Keratinocyte (primary cell): ENCODE data around the gene TIMM50. TPM values are rescaled to one million over a fixed set of nuclear protein-coding genes. Genes with fewer than 3 reads are reported as not detected.

Experiments used
- DNase-seq: peaks from one replicate; pipeline ENCODE4 v3.0.0-alpha.2; 2011; ENCODE audit warnings: low read depth, missing footprints, low spot score
- FAIRE-seq: peaks from 2 replicates; lab custom pipeline; 2011; peaks lifted over from hg19 to GRCh38; lab: Jason Lieb, UNC
- H2AFZ ChIP-seq: 2 replicates; pipeline ENCODE4 v1.6.0; 2012; ENCODE audit warnings: low read length, control low read depth, inconsistent platforms; ENCODE audit not compliant: control insufficient read depth
- H3K27ac ChIP-seq: 2 replicates; pipeline ENCODE4 v1.5.1; 2011; ENCODE audit warnings: low read length; ENCODE audit not compliant: control insufficient read depth, insufficient read depth
- H3K27me3 ChIP-seq: 3 replicates; pipeline ENCODE4 v1.6.0; 2011; ENCODE audit warnings: low read length; ENCODE audit not compliant: control insufficient read depth, insufficient read depth; ENCODE audit errors: extremely low read depth
- H3K36me3 ChIP-seq, 2 experiments: 2 replicates in 1 of 2; 3 replicates in 1 of 2; pipeline ENCODE4 v1.5.1; 2011; ENCODE audit warnings: low read length in 2 of 2, mild to moderate bottlenecking in 1 of 2; ENCODE audit not compliant: control insufficient read depth in 2 of 2, insufficient read depth in 2 of 2; ENCODE audit errors: extremely low read depth in 1 of 2
- H3K4me1 ChIP-seq: 3 replicates; pipeline ENCODE4 v1.5.1; 2011; ENCODE audit warnings: low read length; ENCODE audit not compliant: control insufficient read depth, insufficient read depth; ENCODE audit errors: extremely low read depth
- H3K4me2 ChIP-seq: 3 replicates; pipeline ENCODE4 v1.6.0; 2011; ENCODE audit warnings: low read depth, low read length; ENCODE audit not compliant: control insufficient read depth, insufficient read depth; ENCODE audit errors: extremely low read depth
- H3K4me3 ChIP-seq, 3 experiments: fragments of 200-600 bp in 1 of 3; sonication (generic) in 1 of 3; 2 replicates in 2 of 3; 3 replicates in 1 of 3; pipeline ENCODE4 v1.5.1; 2011 to 2016; ENCODE audit warnings: low read length in 3 of 3, mild to moderate bottlenecking in 3 of 3, control low read depth in 2 of 3, inconsistent platforms in 1 of 3, low read depth in 1 of 3, mixed read lengths in 1 of 3, mixed run types in 1 of 3, moderate library complexity in 1 of 3; ENCODE audit not compliant: control insufficient read depth in 2 of 3, insufficient read depth in 2 of 3; ENCODE audit errors: extremely low read depth in 1 of 3
- H3K79me2 ChIP-seq: 2 replicates; pipeline ENCODE4 v1.6.0; 2012; ENCODE audit warnings: low read length; ENCODE audit not compliant: control insufficient read depth, insufficient read depth
- H3K9ac ChIP-seq: 3 replicates; pipeline ENCODE4 v1.6.0; 2011; ENCODE audit warnings: low read length; ENCODE audit not compliant: control insufficient read depth, insufficient read depth; ENCODE audit errors: extremely low read depth
- H3K9me1 ChIP-seq: 3 replicates; pipeline ENCODE4 v1.6.0; 2011; ENCODE audit warnings: low read length; ENCODE audit not compliant: control insufficient read depth, insufficient read depth; ENCODE audit errors: extremely low read depth
- H3K9me3 ChIP-seq: 2 replicates; pipeline ENCODE4 v1.5.1; 2012; ENCODE audit warnings: low read depth, low read length; ENCODE audit not compliant: control insufficient read depth
- H4K20me1 ChIP-seq: 3 replicates; pipeline ENCODE4 v1.6.0; 2011; ENCODE audit warnings: low read length; ENCODE audit not compliant: control insufficient read depth, insufficient read depth; ENCODE audit errors: extremely low read depth
- EZH2 ChIP-seq: IDR thresholded peaks from one replicate; pipeline ENCODE4 v1.6.1; 2012; ENCODE audit warnings: inconsistent platforms, mild to moderate bottlenecking, low read length, moderate library complexity
- dilution Hi-C: fragments of 300-500 bp; cut with MboI; formaldehyde crosslinking; loops from one replicate; pipeline ENCODE4 v1.7.0; 2020; ENCODE audit warnings: low sequenced_read_pairs; ENCODE audit not compliant: extremely low pct_ligation_motif_present
- polyA plus RNA-seq, 5 experiments: library from polyadenylated mRNA; depleted of rRNA in 3 of 5; stranded (reverse) in 3 of 5; stranded (forward) in 1 of 5; unstranded in 1 of 5; fragments of >200 nt; gene quantifications; 1 replicate in 1 of 5; 2 replicates in 3 of 5; 3 replicates in 1 of 5; pipeline versions ENCODE4 v1.2.1 to v1.2.3, GENCODE V29; 2011 to 2012; ENCODE audit warnings: missing spikeins in 2 of 5, low read depth in 1 of 5, low replicate concordance in 1 of 5
- TF ChIP-seq, protein P1 (sequence below), 3 experiments: IDR thresholded peaks in 1 of 3; conservative IDR thresholded peaks in 1 of 3; optimal IDR thresholded peaks in 1 of 3; 2 replicates in 2 of 3; 3 replicates in 1 of 3; pipeline versions ENCODE3 to v1.5.1; 2011; ENCODE audit warnings: low read length in 3 of 3, mild to moderate bottlenecking in 3 of 3, moderate library complexity in 2 of 3, control low read depth in 1 of 3, inconsistent platforms in 1 of 3; ENCODE audit not compliant: insufficient read depth in 2 of 3; ENCODE audit errors: extremely low read depth in 1 of 3

The TIMM50 gene
- polyA plus RNA-seq, 1 donor (not counting 4 experiments of a cell fraction or from before 2014, with no cell fraction given) = 85.5 TPM

DNA sequence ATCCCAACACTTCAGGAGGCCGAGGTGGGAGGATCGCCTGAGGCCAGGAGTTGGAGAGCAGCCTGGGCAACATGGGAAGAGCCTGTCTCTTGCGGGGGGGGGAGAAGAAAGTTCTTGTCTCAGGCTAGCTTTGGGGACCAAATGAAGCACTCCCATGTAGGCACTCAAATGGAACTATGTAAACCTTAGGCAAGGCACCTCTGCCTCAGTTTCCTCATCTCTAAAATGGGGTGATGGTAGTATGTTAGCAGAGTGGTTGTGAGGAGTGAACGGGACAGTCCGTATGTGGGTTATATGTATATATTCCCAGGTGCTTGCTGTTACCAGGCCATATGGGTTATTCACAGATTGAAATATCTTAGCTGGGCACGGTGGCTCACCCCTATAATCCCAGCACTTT lies 11.6 kb downstream of the TIMM50 start:
- FAIRE-seq = no peak
- Histone ChIP-seq H3K36me3 (peaks cover 19 to 29% of the 10 kb centered on the region in 2 experiments), H3K9me3 (no peaks in the 10 kb centered on the region)

DNA sequence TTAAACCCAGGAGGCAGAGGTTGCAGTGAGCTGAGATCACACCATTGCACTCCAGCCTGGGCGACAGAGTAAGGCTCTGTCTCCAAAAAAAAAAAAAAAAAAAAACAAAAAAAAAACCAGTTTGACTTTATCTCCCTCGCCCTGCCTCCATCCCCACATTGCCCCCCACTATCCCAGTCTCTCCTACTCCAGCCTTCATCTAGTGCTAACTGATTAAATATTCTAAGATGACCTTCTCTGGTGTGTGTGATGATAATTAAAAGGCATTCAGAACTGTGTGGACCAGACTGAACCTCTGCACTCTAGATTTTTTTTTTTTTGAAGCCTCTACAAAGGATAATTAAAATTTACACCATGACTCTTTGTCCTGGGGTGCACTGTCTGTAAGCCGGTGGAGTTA lies 12.2 kb downstream of the TIMM50 start:
- H4K20me1 ChIP-seq = no peaks in the 10 kb centered on the region
- peaks cover 19 to 29% of the 10 kb centered on the region in 2 experiments for H3K36me3 ChIP-seq
- H3K4me3 ChIP-seq = no peak overlapping the region
- H3K9me3 ChIP-seq = no peaks in the 10 kb centered on the region
- no peaks in the 10 kb centered on the region for H3K79me2 ChIP-seq
- H2AFZ ChIP-seq = no peak overlapping the region
- FAIRE-seq (no peak), DNase-seq (no peak)
- peaks cover 6% of the 10 kb centered on the region for H3K27me3 ChIP-seq
- no peak for TF ChIP-seq EZH2
- TF ChIP-seq, protein P1, sequence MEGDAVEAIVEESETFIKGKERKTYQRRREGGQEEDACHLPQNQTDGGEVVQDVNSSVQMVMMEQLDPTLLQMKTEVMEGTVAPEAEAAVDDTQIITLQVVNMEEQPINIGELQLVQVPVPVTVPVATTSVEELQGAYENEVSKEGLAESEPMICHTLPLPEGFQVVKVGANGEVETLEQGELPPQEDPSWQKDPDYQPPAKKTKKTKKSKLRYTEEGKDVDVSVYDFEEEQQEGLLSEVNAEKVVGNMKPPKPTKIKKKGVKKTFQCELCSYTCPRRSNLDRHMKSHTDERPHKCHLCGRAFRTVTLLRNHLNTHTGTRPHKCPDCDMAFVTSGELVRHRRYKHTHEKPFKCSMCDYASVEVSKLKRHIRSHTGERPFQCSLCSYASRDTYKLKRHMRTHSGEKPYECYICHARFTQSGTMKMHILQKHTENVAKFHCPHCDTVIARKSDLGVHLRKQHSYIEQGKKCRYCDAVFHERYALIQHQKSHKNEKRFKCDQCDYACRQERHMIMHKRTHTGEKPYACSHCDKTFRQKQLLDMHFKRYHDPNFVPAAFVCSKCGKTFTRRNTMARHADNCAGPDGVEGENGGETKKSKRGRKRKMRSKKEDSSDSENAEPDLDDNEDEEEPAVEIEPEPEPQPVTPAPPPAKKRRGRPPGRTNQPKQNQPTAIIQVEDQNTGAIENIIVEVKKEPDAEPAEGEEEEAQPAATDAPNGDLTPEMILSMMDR (optimal IDR thresholded peaks at IDR 0.05 in 1 of 3, IDR thresholded peaks at IDR 0.05 in 1 of 3, conservative IDR thresholded peaks at IDR 0.05 in 1 of 3; ENCODE audit: extremely low read depth in 1 of 3, insufficient read depth in 2 of 3, low read length in 3 of 3) = no peak
- no peak overlapping the region for H3K27ac ChIP-seq
- H3K9me1 ChIP-seq = no peaks in the 10 kb centered on the region
- no peak overlapping the region for H3K4me2 ChIP-seq
- dilution Hi-C loops = no loop called here
- H3K4me1 ChIP-seq = peaks cover 5% of the 10 kb centered on the region
- no peak overlapping the region for H3K9ac ChIP-seq

More for the DNA sequence above, 11.6 kb downstream of the TIMM50 start:
- Histone ChIP-seq H3K9ac (no peak overlapping the region), H3K27ac (no peak overlapping the region), H3K27me3 (peaks cover under 1% of the 10 kb centered on the region), H3K4me1 (peaks cover 5% of the 10 kb centered on the region), H3K9me1 (no peaks in the 10 kb centered on the region), H3K79me2 (no peaks in the 10 kb centered on the region), H4K20me1 (no peaks in the 10 kb centered on the region), H3K4me3 (no peak overlapping the region), H3K4me2 (no peak overlapping the region), H2AFZ (no peak overlapping the region)
- DNase-seq = no peak
- TF ChIP-seq EZH2 = no peak
- TF ChIP-seq, protein P1 (optimal IDR thresholded peaks at IDR 0.05 in 1 of 3, IDR thresholded peaks at IDR 0.05 in 1 of 3, conservative IDR thresholded peaks at IDR 0.05 in 1 of 3; ENCODE audit: extremely low read depth in 1 of 3, insufficient read depth in 2 of 3, low read length in 3 of 3) = no peak
- dilution Hi-C loops = no loop called here
